HG03521 (cell line): Measurements from ENCODE around the gene IGFBPL1.
A peak's percentile ranks its signal among the peaks of the same experiment; 100 is the strongest.
"Not testable (repeated sequence)": the region's sequence is repeated elsewhere in the genome, so short reads cannot be mapped to it uniquely, and the experiment has no call there.

Source experiments
- ATAC-seq: cut with Tn5 transposase; IDR thresholded peaks from one replicate; pipeline ENCODE4 v1.9.1; 2021; ENCODE audit warnings: mild to moderate bottlenecking, moderate library complexity; ENCODE audit not compliant: unreplicated experiment

Gene IGFBPL1

DNA sequence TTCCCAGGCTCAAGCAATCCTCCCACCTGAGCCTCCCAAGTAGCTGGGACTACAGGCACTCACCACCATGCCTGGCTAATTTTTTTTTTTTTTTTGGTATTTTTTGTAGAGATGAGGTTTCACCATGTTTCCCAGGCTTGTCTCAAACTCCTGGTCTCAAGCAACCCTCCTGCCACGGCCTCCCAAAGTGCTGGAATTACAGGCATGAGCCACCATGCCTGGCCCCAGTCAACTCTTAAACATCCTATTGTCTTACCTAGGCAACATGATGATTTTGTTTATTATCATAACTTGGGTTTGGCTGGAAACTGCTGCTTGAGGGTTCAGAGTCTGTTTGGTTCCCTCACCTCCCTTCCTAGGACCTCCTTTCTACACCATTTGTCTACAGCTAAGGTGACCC, 25.1 kb downstream of the IGFBPL1 start:
- ATAC-seq = not testable (repeated sequence)

DNA sequence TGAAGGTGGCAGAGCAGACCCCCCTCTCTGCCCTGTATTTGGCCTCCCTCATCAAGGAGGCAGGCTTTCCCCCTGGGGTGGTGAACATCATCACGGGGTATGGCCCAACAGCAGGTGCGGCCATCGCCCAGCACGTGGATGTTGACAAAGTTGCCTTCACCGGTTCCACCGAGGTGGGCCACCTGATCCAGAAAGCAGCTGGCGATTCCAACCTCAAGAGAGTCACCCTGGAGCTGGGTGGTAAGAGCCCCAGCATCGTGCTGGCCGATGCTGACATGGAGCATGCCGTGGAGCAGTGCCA, 27.9 kb downstream of the IGFBPL1 start:
- ATAC-seq = no peak

DNA sequence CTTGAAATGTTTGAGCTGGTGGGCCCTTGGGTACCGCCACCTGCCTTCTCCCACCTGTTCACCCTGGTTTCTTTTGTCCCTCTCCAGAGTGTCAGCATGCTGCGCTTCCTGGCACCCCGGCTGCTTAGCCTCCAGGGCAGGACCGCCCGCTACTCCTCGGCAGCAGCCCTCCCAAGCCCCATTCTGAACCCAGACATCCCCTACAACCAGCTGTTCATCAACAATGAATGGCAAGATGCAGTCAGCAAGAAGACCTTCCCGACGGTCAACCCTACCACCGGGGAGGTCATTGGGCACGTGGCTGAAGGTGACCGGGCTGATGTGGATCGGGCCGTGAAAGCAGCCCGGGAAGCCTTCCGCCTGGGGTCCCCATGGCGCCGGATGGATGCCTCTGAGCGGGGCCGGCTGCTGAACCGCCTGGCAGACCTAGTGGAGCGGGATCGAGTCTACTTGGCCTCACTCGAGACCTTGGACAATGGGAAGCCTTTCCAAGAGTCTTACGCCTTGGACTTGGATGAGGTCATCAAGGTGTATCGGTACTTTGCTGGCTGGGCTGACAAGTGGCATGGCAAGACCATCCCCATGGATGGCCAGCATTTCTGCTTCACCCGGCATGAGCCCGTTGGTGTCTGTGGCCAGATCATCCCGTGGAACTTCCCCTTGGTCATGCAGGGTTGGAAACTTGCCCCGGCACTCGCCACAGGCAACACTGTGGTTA, 28.4 kb downstream of the IGFBPL1 start:
- ATAC-seq = no peak

DNA sequence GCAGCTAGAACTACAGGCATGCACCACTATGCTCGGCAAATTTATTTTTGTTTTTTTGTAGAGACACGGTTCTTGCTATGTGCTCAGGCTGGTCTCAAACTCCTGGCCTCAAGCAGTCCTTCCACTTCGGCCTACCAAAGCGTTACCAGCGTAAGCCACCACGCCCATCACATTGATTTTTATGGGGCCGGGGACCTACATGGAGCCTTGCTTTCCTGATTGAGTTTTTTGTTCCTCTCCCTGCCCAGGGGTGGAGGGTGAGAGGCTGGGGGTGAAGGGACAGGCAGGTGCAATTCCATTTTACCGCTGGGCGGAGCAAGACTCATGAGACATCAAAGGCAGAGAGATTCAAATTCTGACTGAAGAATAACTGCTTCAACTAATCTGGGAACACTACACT, 29.8 kb downstream of the IGFBPL1 start:
- no peak for ATAC-seq

DNA sequence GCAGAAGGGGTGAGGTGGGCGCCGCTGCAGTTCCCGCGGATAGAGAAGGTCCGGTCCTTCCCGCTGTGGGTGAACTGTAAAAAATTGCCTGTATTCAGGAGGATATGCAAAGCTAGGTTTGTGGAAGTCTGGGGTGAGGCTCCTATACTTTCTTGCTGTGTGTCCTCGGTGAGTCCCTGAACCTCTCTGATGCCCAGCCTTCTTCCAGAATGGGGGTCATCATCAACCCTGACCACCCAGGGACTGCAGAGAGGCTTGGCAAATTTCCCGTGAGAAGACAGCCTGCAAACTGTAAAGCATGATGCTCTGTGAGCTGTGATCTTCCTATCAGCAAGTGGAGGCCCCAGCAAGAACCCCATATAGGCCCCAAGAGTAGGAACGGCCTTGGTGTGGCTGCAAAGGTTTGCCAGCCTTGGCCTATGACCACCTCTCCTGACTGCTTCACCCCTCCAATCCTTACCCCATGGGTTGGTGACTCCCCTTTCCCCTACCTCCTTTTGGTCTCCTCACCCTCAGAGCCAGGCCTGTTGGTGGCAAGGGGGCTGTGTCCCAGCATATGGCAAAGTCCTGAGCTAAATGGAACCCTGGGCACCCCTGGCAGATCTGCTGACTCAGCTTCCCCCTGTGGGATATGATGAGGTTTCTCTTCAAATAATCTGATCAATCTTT, 31.0 kb downstream of the IGFBPL1 start:
- peak; percentile 3 for ATAC-seq

DNA sequence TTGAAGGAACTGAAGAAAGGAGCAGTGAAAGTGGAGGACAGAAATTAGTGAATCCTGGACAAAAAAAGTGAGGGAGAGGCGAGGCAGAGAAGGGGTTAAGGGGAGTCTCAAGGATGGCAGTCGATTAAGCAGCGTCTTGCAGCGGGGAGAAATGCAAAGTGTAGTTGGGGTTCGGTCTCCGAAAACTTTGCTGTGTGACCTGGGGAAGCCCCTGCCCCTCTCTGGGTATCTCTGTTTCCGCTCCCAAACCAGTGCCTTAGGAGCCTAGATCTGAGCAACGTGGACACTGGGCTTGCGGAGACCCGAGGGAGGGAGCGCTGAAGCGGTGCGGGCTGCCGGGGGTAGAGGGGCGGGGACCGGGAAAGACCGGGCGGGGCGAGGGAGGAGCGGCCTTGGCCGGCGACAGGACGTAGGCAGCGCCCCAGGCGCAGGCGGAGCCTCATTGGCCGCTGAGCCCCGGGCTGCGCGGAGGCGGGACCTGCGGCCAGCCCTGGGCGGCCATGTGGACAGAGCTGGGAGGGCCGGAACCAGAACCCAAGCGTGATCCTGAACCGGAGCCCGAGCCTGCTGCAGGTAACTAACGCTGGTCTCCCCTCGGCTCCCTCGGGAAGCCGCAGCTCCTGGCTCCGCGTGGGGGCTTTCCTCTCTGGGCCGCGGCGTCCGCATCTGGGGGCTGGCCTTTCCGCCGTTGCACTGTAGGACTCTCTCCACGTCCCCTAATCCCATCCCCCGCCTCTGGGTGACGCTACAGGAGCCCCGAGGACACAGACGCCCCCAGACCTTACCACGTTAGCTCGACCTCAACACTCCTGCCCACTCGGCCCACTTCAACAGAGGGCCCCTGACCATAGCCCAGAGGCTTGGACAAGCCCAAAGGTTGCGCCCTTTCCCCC, 31.8 kb downstream of the IGFBPL1 start, which contains the start of gene ALDH1B1:
Gene ALDH1B1, plus strand, starts transcription at position 468 of the 893 bp plus-strand sequence. CDS start 3,047 bp downstream, outside the sequence.
- peak; percentile 96 for ATAC-seq

DNA sequence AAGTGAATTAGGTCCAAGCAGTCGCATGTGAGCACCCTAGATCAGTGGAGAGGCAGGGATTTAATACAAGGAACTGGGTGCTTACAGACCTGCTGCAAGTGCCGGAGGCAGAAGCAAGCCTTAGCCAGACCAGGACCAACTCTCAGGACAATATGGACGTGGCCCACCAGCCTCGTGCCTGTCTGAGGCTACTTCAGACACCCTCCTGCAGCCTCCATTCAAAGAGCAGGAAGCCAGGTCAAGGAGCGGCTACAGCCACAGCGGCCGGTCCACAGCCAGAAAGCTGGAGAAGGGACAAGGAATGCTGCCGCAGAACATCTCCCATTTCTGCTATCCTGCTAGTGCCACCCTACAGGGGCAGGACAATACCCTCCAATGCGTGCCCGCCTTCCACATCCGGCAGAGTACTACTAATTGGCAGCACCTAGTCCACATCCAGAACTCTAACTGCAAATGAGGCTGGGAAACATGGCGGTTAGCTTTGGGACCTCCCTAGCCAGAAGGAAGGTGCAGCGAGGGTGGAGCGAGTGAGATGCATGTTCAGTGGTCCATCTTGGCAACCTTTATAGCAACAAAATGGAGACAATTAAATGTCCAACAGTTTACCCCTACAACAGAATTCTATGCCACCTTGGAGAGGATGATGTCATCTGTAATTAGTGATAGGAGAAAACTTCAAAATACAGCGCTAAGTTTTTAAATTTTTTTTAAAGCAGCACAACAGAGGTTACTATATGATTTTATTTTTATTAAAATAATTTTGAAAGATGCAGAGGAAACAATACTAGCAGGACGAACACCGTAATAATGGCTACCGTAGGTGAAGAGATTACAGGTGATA, 32.8 kb downstream of the IGFBPL1 start:
- ATAC-seq = no peak

DNA sequence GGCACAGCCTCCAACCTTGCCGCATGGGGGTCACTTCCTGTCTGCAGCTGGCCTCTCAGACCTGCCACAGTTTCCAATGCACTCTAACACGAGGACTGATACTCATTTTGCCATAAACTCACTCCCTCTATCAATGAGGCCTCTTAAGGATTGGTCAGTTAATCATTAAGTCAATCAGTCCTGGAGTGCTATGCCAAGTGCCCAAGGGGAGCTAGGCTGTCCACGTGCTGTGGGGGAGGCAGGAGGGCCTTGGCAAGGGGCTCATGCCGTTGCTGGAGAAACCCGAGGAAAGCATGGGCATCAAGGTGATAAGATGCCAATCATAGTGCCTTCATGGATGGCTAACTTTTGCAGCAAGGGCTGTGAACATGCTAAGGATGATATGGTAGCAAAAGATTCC, 33.4 kb downstream of the IGFBPL1 start:
- ATAC-seq = no peak

DNA sequence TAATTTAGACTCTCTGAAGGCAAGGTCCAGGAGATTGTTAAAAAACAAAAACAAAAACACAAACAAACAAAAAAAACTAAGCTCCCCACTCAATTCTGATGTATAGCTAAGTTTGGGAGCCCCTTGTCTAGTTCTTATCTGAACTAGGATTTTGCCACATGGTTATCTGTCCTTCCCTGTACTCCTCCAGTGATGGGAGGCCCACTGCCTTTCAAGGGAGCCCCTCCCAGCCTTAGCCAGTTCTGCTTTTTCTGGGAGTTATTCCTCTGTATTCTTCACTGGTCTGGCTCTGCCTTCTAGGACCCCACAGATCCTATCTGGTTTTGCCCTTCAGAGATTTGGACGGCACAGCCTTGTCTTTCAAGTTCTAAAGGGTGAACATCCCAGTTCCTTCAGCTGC, 33.8 kb downstream of the IGFBPL1 start:
- ATAC-seq = no peak

DNA sequence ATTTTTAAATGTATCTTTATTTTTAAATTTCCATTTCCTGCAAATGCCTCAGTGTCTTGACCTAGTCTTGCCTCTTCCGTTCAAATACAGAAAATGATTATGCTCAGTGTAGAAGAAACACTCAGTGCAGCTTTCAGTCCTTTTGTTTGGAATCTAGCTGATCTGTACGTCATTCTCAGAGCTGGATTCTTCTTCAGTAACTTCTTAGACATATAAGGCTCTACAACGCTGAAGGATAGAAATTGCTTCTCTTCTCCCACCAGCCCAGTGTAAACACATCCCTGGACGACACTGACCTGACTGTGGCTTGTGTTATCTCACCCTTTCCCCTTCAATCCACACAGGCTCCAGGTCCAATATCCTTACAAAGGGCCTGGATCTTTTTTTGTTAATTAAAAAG, 34.9 kb downstream of the IGFBPL1 start:
- ATAC-seq = no peak

DNA sequence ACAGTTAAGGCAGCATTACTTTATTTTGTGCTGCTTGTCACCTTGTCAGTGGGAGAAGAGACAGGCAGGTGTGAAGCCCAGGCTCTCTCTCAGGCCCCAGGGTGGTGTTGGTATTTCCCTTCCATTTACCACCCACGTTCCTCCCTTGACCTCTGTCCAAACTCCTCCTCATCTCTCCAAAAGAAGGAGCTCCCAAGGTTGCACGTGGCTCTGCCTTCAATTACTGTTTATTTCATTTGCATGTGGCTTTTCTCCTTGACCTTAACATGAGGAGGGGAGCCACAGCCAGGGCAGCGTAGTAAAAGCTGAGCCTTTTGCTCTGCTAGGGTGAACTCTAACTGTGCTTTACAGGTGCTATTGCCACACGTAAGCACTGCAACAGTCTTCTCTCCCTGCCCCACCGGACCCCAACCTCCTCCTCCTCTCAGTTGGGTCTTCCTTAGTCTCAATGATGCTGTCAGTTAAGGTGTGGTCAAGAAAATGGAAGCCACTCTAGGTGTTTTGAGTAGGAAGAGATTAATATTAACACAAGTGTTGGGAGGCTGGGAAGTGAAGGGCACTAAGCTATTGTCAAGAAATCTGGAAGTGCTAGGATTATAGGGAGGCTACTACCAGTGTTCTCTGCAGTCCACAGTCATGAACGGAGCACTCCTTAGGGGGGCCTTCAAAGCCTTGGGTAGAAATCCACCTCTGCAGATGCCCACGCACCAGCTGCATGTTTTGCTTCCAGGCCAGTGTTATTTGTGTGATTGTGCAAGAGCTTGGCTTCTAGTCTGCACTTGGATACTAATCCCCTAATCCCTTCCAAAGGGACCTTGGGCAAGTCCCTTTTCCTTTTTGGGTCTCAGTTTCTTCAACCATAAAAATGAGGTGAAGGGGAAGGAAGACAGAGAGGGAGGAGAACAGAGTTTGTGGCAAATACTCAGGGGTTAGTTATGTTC, 35.7 kb downstream of the IGFBPL1 start:
- ATAC-seq = no peak

DNA sequence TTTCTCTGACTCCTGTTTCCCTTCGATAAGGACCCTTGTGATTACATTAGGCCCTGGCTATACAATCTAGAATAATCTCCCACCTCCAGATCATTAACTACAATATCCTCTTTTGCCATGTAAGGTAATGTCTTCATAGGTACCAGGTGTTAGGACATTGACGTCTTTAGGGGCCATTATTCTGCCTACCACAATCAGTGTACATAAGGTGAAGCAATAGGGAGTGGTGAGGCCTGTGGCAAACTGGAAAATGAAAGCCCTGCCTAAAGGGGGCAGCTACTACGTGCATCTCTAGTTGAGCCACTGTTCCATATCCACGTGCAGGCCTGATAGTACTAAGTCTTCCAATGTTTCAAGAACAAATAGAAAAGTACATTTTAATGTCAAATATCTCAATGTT, 36.5 kb downstream of the IGFBPL1 start:
- ATAC-seq = no peak

DNA sequence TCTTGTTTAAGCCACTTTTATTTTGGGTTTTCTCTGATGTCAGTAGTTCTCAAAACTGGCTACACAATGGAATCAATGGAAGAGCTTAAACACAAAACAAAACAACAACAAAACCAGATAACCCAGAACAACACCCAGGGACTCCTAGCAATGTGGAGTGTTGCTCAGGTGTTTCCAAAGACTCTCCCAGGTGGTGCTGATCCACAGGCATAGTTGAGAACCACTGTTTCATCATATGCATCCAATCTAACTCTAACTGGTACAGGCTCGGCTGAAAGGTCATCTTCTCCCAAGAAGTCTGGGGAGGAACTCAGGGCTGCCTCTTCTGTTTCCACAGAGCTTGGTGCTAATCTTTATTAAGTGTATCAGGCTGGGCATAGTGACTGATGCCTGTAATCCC, 37.2 kb downstream of the IGFBPL1 start:
- ATAC-seq = no peak

DNA sequence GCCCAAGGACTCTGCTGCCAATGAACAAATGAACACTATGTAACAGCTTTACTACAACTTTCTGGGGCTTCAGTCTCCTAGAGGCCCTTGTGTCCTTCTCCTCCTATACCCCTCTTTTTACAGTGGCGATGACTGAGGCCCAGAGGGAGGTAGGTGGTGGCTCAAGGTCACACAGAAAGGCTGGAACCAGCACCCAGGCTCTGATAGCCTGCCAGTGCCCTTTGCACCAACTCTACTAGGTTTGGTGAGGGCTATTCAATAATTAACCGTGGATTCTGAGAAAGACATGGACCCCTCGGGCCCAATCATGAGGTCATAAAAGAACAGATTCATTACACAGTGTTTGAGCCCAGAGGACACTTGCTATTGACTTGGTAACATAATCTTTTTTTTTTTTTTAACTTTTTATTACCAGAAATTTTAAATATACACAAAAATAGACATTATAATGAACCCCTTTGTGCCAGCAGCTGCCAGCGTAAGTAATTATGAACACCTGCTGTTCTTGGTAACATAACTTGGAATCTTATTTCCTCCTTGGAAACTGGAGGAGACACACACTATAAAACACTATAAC, 37.8 kb downstream of the IGFBPL1 start:
- ATAC-seq = no peak

DNA sequence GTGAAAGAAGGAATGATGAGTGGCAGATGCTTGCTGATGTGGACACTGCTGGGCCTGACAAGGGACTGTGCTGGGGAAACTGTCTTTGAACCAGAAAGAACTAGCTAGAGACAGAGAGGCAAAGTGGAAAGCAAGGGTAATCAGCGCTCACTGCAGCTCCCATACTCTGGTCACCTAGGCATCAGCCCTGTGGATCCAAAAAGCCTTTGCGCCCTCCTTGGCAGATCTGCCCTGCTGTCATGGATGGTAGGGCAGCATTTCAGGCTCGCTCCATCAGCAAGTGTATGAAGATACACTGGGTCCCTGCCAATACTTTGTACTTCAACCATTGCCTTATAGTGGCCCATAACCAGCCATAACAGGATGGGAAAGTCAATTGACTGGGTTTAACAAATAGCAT, 38.4 kb downstream of the IGFBPL1 start:
- ATAC-seq = no peak

DNA sequence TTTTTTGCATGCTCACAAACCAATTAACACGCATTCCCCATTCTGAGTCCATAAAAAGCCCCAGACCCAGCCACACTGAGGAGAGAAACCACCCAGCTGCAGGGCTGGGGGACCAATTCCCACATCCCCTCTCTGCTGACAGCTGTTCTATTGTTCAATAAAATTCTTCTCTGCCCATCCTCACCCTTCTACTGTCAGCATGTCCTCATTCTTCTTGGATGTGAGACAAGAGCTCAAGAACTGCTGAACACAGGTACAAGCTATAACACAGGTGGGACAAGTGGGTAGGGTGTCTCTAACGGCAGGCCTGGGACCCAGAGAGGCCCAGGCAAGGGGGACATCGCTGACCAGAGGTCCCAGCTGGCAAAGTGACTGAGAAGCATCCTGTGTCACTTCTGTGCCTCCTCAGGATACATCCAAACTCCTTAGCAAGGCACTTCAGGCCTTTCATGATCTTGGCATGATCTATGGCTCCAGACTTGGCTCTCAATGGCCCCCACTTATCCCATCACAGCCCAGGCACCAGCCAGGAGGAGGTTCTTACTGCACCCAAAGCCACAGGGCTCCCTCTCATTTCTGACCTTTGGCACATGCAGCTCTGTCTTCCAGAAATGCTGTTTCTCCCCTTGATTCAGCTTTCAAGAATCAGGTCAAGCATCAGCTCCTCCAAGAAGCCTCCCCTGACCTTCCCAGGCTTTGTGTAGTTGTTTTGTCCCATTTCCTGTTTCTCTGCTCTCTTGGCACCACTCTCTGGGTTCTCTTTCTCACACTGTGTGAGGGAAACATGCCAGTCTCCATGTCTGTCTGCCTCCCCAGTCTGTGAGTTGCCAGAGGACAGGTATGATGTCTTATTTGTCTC, 39.0 kb downstream of the IGFBPL1 start:
- ATAC-seq = no peak

DNA sequence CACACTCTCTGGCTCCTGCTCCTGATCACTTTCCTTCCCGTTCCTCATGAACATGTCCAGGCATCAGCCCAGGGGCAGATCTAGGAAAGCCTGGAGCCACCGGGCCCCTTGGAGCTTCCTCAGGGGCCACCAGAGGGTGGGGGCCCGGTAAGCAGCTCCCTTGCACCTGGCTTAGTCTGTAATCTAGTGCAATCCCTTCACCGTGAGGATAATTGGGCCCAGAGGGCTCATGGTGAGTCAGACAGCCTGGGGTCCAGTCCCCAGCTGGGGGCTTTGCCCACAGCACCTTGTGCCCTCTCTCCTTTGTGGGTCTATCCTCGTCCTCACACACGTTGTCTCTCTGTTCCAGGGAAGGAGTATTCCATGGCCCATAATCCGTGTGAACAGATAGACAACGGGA, 42.1 kb downstream of the IGFBPL1 start:
- ATAC-seq = no peak

DNA sequence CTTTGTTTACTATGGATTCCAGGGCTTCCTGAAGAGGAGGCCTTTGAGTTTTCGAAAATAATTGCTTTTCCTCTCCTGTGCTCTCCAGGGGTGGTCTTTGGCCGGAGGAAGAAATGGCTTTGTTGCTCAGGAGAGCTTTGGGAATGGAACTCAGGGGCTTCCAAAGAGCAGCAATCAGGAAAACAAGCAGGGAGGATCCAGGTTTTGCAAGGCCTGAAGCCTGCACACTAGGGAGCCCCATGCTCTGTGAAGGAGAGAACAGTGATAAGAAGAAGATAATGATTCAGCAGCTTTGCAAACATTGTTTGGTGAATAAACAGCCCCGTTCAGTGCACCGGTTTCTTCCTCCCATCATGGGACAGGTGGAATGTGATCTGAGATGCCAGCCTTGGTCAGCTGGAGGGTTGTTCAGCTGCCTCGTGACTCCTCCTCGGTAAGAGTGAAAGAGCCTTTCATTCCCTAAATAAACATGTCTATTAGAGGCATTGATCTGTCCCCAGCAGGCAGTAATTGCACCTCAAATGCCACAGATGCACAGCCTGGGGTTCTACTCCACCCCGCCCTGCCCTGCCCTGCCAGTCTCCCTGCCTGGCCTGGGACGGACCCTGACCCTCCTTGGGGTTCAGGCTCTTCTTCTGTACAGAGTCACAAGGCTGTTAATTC, 43.3 kb downstream of the IGFBPL1 start:
- no peak for ATAC-seq
